Measurements from ENCODE around the gene DOK3.
"Not testable (repeated sequence)": the region's sequence is repeated elsewhere in the genome, so short reads cannot be mapped to it uniquely, and the experiment has no call there.

The DOK3 gene

DNA sequence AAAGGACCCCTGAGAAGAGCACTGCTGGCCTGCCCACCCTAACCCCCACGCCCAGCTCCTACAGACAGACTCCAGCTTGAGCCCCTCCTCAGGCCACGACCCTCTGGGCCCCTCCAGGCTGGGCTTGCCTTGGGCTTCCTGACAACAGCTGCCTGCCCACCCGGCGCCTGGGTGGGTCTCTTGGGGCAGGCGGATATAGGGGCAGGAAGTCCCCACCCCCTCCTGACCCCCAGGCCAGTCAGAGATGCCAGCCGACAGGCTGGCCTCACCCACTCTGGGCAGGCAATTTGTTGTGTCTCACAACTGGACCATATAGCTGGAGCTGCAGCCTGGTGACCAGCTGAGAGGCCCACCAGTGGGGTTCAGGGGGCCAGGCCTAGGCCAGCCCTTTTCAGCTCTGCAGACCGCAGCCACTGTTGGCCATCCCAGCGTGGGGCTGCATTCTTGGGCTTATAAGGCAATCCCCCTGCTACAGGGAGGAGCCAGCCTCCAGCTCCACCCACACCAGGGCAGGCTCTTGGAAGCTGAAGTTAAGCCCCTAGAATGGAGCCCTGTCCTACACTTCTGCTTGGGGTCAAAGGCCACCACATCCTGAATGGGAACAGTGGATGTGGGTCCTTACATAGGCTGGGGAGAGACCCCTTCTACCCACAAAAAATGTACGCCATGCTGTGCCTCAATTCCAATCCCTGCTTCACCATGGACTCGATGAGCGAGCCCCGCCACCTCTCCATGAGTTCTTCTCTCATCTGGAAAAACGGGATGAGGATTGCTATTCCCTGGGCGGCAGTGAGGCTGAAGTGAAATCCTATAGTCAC is 14.2 kb downstream of the DOK3 start:
- DNase-seq, result no peak

GRCh38 chr5:177494346-177495195 is 15.1 kb downstream of the DOK3 start:
- no peak for DNase-seq

- DNase-seq, result no peak
Measured at GRCh38 chr5:177493795-177494345, 15.8 kb downstream of the DOK3 start.

GRCh38 chr5:177492841-177493240 is 16.8 kb downstream of the DOK3 start:
- DNase-seq, result no peak

DNA sequence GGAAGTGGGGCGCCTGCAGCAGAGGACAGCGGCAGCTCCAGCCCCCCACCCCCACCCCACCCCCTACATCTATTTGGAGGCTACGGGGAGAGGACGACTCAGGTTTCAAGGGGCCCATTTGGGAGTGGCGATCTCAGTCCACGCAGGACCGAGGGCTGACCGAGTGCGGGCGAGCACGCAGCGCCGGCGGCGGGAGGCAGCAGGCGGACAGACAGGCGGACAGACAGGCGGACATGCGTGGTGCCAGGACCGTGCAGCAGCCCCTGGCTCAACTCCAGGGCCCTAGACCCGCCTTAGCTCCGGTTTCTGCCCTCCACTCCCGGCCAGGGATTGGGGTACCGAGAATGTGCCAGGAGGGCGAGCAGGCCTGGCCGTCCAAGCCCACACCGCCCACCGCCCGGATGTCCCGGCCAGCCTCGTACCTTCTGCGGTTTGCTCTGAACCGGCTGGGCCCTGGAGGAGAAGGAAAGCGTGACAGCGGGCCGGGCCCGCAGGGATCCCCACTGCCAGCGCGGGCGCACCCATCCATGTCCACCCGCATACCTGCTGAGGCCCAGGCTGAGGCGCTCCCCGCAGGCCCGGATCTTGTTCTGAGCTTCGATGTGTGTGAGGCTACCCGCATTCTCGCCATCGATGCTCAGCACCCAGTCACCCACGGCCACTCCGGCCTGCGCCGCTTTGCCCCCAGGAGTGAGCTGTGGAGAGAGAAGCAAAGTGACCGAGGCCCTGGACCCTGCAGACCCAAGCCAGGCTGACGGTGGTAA is 17.5 kb downstream of the DOK3 start:
- DNase-seq, result no peak

DNA sequence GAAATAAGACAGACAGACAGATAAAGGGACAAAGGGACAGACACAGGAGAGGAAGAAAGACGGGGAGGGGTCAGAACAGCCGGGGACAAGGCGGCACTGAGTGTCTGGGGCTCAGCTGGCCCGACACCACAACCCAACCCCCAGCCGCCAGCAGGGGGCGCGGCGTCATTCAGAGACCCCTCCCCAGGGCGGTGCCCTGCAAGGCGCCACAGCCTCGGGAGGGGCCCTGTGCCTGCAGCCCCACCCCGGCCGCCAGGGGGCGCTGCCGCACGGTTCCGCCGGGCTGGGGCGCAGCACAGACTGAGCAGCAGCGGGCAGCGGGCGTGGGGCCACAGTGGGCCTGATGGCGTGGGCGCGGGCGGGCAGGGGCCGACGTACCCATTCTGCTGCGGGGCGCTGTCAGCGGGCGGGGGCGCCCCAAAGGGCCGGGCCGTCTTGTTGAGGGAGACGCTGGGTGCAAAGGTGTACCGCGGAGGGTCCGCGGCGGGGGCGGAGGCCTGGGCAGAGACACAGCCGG is 18.1 kb downstream of the DOK3 start:
- DNase-seq, result no peak

DNA sequence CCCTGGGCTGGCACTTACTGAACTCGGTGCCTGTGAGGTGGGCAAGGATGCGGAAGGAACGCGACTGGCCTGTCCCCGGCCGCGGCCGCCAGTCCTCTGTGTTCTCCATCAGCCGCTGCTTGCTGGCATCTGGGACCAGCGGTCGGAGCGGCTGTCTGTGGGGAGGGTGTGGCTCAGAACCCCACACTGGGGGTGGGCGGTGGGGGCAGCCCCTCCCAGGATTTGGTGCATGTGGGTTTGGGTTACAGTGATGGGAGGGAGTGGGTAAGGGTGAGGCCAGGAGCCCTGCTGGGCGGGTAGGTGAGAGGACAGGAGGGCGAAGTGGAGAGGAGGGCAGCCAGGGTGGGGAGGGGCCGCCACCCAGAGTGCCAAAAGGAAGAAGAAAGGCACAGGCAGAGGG is 18.6 kb downstream of the DOK3 start:
- DNase-seq, result no peak

DNA sequence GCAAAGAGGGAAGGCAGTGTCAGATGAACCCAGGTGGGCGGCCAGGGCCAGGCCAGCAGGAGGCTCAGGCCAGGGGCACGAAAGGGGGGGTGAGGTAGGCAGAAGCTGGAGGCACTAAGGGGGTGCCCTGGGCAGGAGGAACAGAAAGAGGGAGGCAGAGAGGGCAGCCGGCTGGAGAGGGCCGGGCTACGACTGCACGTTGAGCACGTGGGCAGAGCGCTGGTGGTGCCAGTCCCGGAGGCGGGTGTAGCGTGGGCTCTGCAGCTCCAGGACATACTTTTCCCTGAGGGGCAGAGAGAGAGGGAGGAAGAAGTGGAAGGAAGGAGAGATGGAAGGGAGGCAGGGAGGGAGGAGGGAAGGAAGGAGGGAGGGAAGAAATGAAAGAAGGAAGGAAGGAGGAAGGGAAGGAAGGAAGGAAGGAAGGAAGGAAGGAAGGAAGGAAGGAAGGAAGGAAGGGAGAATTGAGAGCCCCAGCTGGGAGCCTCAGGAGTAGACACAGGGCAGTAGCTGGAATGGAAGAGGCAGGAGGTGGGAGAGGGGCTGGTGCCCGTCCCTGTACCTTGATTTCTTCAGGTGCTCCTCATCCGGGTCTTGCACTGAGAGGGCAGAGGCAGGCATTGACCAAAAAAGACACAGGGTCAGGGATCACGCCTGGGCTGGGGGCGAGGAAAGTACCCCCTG is 19.2 kb downstream of the DOK3 start:
- no peak for DNase-seq

- DNase-seq, result no peak
Measured at GRCh38 chr5:177489119-177489716, 20.4 kb downstream of the DOK3 start.

GRCh38 chr5:177487975-177488374 is 21.7 kb downstream of the DOK3 start:
- DNase-seq, result no peak

GRCh38 chr5:177487144-177487543 is 22.5 kb downstream of the DOK3 start:
- no peak for DNase-seq

DNA sequence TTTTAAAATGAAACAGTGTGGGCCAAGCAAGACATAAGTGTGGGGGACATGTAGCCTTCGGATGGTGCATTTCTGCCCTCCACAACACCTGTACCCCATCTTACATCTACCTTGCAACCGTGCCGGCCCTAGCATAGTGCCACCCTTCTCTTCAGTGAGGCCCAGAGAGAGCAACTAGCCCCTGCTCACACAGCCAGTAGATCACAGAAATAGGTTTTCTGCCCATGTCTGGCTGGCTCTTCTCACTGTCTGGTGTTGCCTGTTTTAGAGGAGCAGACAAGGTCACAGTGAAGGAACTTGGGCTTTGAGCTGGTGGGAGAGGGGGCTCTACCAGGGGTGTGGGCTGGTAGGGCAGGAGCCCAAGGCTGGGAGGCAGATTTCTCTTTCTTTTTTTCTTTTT is 23.4 kb downstream of the DOK3 start:
- DNase-seq, result no peak

DNA sequence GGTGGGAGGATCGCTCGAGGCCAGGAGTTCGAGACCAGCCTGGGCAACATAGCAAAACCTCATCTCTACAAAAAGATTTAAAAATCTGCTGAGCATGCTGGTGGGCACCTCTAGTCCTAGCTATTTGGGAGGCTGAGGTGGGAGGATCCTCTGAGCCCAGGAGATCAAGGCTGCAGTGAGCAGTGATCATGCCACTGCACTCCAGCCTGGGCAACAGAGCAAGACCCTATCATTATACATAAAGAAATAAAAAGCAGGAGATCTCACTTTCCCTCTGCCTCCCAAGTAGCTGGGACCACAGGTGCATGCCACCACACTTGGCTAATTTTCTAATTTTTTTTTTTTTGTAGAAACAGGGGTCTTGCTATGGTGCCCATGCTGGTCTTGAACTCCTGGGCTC is 23.9 kb downstream of the DOK3 start:
- not testable (repeated sequence) for DNase-seq

- DNase-seq, result no peak
Measured at GRCh38 chr5:177484902-177485549, 24.6 kb downstream of the DOK3 start.

DNA sequence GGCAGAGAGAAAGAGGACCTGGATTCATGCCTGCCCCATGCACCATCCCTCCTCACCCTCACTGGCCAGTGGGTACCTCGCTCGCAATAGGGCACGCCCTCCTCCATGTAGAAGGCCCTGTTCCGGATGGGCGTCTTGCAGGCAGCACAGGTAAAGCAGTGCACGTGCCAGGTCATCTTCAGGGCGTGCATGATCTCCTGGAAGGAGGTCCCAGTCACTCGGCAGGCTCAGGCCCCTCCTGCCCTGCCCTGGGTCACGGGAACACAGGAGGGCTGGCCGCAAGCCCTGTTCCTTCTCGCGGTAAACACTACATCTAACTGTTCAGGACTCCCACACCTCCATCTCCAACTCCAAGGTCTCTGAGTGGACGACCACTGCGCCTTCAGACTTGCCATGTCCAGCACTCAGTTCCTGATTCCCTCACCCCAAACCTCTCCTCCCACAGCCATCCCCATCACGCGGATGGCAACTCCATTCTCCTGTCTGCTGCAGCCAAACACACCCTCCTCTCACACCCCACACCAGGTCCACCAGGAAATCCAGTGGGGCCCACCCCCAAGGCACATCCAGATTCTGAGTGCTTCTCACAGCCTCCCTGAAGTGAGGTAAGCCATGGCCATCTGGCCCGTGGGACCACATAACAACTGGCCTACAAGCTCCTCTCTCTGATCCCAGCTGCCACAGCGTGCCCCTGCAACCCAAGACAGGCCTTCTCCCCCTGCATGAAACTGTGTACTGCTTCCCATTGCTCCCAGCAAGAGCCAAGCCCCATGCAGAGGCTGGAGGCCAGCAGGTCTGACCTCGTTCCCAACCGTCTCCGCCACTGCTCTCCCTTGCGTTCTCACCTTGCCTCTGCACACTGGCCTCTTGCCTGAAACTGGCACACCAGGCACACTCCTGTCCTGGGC is 25.4 kb downstream of the DOK3 start:
- no peak for DNase-seq

DNA sequence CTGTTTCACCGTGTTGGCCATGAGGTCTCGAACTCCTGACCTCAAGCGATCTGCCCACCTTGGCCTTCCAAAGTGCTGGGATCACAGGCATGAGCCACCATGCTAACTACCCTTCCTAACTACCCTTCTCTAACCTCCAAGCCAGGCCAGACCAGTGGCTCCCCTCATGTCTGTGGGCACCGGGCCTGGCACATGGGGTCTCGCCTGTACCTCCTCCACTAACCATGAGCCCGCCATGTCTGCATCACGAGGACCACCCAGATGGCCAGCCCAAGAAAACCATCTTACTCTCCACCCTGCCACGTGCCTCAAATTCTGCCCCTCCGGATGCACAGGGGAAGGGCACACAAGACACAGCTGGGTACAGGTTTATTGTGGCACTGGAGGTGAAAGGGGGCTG is 26.6 kb downstream of the DOK3 start:
- no peak for DNase-seq

GRCh38 chr5:177482359-177482795 is 27.2 kb downstream of the DOK3 start:
- no peak for DNase-seq

DNA sequence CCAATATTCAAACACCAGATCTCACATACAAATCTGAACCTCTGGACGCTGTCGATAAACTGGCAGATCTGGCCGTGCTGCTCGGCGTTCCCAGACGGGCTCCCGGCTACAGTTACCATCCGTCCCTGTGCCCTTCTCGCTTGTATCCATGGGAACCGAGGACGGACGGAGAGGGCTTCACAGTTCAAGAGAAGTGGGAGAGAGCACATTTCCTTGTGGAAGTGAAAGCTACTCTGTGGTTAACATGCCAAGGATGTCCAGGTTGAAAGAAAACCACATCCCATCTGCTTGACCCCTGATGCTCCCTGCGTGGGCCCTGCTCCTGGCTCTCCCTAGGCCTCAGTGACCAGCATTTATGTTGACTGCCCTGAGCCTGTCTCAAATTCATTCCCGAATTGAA is 29.9 kb downstream of the DOK3 start:
- DNase-seq, result no peak

- DNase-seq, result no peak
Measured at GRCh38 chr5:177478711-177479646, 30.6 kb downstream of the DOK3 start.

All from NCI-H1436 treated with DMSO at 0.1 percent for 48 hours (cell line).